ENCODE data around the gene SIPA1L3. TPM values are rescaled to one million over a fixed set of nuclear protein-coding genes. Genes with fewer than 3 reads are reported as not detected.

Gene SIPA1L3
- total and polyA plus RNA-seq, 2 of the 13 experiments (the other 11 are each of a cell fraction or from before 2014, with no cell fraction given) = 5.5 to 7.7 TPM

DNA sequence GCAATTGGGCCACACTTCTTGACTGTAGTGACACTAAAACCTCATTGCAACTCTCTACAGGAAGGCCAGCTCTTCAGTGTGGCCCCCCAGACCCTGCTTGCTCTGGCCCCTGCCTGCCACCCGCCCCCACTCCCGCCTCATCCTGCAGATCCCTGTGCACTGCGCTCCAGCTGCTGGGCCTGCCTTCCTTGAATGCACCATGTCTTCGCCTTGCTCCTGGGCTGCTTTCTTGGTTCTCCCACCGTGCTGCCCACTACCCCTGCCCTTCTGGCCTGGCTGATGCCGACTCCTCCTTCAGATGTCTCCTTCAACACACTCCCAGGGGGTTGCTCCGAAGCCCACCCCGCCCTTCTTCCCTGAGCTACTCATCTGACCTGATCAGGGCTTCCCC is 98.2 kb downstream of the SIPA1L3 start:
- no peaks in the 10 kb centered on the region; a peak in 1 of 5 replicates for H3K27me3 ChIP-seq (ENCODE audit: control insufficient read depth in 1 of 2, insufficient read depth in 2 of 2, low read length in 2 of 2)
- H3K27ac ChIP-seq (ENCODE audit: extremely low read length, insufficient read depth, low read length) = no peak overlapping the region
- no peak overlapping the region for H3K9ac ChIP-seq (ENCODE audit: insufficient read depth, low read depth, low read length)
- no TSS peak for BruUV-seq (replicated peaks)
- ATAC-seq (no peak), DNase-seq (ENCODE audit: low spot score) (no peak), FAIRE-seq (no peak)
- in situ Hi-C loops (cut with HindIII; ENCODE audit: extremely low pct_ligation_motif_present, low pct_unique_long_range_greater_than_20kb) = no loop called here
- CTCF ChIA-PET (ENCODE audit: low intra/inter-chr PET ratio, low total read pairs) = no interaction called here
- 0 out of 2 replicates have a peak, but pooled peaks cover 2% of the 10 kb centered on the region for H4K20me1 ChIP-seq (ENCODE audit: insufficient read depth, low read length)
- POLR2A ChIA-PET = interaction anchor here (1.5 kb wide), 1 partner anchor 98 kb away, joined by 5 read pairs; the partner anchor contains the start of gene SIPA1L3
- TF ChIP-seq TMF1 (CRISPR knock-in tag; IDR thresholded peaks at IDR 0.05; ENCODE audit: low read depth) = no peak
- TF ChIP-seq, protein P1, sequence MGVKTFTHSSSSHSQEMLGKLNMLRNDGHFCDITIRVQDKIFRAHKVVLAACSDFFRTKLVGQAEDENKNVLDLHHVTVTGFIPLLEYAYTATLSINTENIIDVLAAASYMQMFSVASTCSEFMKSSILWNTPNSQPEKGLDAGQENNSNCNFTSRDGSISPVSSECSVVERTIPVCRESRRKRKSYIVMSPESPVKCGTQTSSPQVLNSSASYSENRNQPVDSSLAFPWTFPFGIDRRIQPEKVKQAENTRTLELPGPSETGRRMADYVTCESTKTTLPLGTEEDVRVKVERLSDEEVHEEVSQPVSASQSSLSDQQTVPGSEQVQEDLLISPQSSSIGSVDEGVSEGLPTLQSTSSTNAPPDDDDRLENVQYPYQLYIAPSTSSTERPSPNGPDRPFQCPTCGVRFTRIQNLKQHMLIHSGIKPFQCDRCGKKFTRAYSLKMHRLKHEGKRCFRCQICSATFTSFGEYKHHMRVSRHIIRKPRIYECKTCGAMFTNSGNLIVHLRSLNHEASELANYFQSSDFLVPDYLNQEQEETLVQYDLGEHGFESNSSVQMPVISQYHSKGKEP (CRISPR knock-in tag; IDR thresholded peaks at IDR 0.05) = no peak
- TF ChIP-seq HOXA9 (CRISPR knock-in tag; IDR thresholded peaks at IDR 0.05; ENCODE audit: borderline replicate concordance) = no peak
- TF ChIP-seq ZSCAN21 (CRISPR knock-in tag; IDR thresholded peaks at IDR 0.05; ENCODE audit: borderline replicate concordance) = no peak
- no peak for TF ChIP-seq ZNF484 (CRISPR knock-in tag; IDR thresholded peaks at IDR 0.05; ENCODE audit: borderline replicate concordance, low read depth)
- 96% methylated on average over 8 of the region's 8 CpGs for WGBS (ENCODE audit: low lambda C conversion rate)
- no peak overlapping the region for H2AFZ ChIP-seq (ENCODE audit: low read length)
- H3K79me2 ChIP-seq (ENCODE audit: insufficient read depth, low read length) = peaks cover 5% of the 10 kb centered on the region
- H3K36me3 ChIP-seq (replicated peaks in 1 of 2; ENCODE audit: control insufficient read depth in 1 of 2, insufficient read depth in 2 of 2, low read length in 2 of 2) = no peaks in the 10 kb centered on the region
- intact Hi-C loops (cut with micrococcal nuclease; ENCODE audit: unreplicated experiment) = no loop called here
- H3K4me3 ChIP-seq (replicated peaks in 1 of 3; ENCODE audit: insufficient read depth in 1 of 3, low read depth in 2 of 3, low read length in 3 of 3) = no peak overlapping the region
- no peak overlapping the region for H3K4me2 ChIP-seq (ENCODE audit: low read depth, low read length)
- peaks cover 15% of the 10 kb centered on the region for H3K4me1 ChIP-seq (ENCODE audit: insufficient read depth, low read length)
- H3K9me3 ChIP-seq (ENCODE audit: low read length) = no peaks in the 10 kb centered on the region

DNA sequence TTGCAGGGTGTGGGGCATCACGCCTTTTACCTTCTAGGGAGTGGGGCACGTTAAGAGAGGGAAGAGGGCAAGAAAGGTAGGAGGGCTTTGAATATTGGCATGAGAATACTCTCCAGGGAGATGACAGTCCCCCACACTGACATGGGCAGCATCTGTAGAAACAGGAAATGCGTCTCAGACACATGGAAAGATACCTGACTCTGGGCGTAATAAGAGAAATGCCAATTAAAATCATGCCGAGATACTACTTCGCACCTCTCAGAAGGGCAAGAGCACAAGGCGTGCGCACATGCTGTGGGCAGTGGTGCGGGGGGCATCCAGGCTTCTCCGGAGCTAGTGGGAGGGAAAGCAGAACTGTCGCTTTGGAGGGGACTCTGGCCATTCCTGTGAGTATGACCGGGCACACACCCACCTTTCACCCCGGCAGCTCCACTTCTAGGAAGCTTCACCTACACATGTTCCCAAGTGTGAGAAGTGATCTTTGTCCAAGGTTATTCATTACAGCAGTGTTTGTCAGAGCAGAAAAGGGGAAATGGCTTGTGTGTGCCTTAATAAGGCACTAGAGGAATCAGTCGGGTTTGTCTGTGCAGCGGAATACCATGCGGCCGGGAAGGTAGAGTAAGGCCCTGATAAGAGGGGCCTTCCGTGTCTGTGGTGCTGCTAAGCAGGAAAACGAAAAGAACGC is 99.5 kb downstream of the SIPA1L3 start:
- 0 out of 6 replicates have a peak overlapping the region, but pooled peaks of 1 of the 3 experiments have one; percentile 28 for H3K4me3 ChIP-seq (replicated peaks in 1 of 3; ENCODE audit: insufficient read depth in 1 of 3, low read depth in 2 of 3, low read length in 3 of 3)
- H3K4me2 ChIP-seq (ENCODE audit: low read depth, low read length) = peak overlapping the region; percentile 34
- H2AFZ ChIP-seq (ENCODE audit: low read length) = no peak overlapping the region
- H3K9me3 ChIP-seq (ENCODE audit: low read length) = no peaks in the 10 kb centered on the region
- H4K20me1 ChIP-seq (ENCODE audit: insufficient read depth, low read length) = 0 out of 2 replicates have a peak, but pooled peaks cover 2% of the 10 kb centered on the region
- CTCF ChIA-PET (ENCODE audit: low intra/inter-chr PET ratio, low total read pairs) = no interaction called here
- peaks cover 5% of the 10 kb centered on the region for H3K79me2 ChIP-seq (ENCODE audit: insufficient read depth, low read length)
- no TSS peak for BruUV-seq (replicated peaks)
- ATAC-seq (peak; percentile 89), FAIRE-seq (peak; percentile 57), DNase-seq (ENCODE audit: low spot score) (peak; percentile 72)
- no peaks in the 10 kb centered on the region; a peak in 1 of 5 replicates for H3K27me3 ChIP-seq (ENCODE audit: control insufficient read depth in 1 of 2, insufficient read depth in 2 of 2, low read length in 2 of 2)
- intact Hi-C loops (cut with micrococcal nuclease; ENCODE audit: unreplicated experiment) (no loop called here), in situ Hi-C loops (cut with HindIII; ENCODE audit: extremely low pct_ligation_motif_present, low pct_unique_long_range_greater_than_20kb) (no loop called here)
- peak overlapping the region; percentile 45 for H3K27ac ChIP-seq (ENCODE audit: extremely low read length, insufficient read depth, low read length)
- 58% methylated on average over 13 of the region's 20 CpGs for WGBS (ENCODE audit: low lambda C conversion rate)
- H3K9ac ChIP-seq (ENCODE audit: insufficient read depth, low read depth, low read length) = no peak overlapping the region
- POLR2A ChIA-PET = no interaction called here
- no peaks in the 10 kb centered on the region for H3K36me3 ChIP-seq (replicated peaks in 1 of 2; ENCODE audit: control insufficient read depth in 1 of 2, insufficient read depth in 2 of 2, low read length in 2 of 2)
- H3K4me1 ChIP-seq (ENCODE audit: insufficient read depth, low read length) = peaks cover 15% of the 10 kb centered on the region
- TF ChIP-seq MAFK (conservative IDR thresholded peaks at IDR 0.05 in 1 of 2, IDR thresholded peaks at IDR 0.05 in 1 of 2; ENCODE audit: low read length in 2 of 2) (no peak), ZNF264 (CRISPR knock-in tag; IDR thresholded peaks at IDR 0.05) (no peak), ZNF605 (CRISPR knock-in tag; IDR thresholded peaks at IDR 0.05) (no peak)
- TF ChIP-seq, protein P2, sequence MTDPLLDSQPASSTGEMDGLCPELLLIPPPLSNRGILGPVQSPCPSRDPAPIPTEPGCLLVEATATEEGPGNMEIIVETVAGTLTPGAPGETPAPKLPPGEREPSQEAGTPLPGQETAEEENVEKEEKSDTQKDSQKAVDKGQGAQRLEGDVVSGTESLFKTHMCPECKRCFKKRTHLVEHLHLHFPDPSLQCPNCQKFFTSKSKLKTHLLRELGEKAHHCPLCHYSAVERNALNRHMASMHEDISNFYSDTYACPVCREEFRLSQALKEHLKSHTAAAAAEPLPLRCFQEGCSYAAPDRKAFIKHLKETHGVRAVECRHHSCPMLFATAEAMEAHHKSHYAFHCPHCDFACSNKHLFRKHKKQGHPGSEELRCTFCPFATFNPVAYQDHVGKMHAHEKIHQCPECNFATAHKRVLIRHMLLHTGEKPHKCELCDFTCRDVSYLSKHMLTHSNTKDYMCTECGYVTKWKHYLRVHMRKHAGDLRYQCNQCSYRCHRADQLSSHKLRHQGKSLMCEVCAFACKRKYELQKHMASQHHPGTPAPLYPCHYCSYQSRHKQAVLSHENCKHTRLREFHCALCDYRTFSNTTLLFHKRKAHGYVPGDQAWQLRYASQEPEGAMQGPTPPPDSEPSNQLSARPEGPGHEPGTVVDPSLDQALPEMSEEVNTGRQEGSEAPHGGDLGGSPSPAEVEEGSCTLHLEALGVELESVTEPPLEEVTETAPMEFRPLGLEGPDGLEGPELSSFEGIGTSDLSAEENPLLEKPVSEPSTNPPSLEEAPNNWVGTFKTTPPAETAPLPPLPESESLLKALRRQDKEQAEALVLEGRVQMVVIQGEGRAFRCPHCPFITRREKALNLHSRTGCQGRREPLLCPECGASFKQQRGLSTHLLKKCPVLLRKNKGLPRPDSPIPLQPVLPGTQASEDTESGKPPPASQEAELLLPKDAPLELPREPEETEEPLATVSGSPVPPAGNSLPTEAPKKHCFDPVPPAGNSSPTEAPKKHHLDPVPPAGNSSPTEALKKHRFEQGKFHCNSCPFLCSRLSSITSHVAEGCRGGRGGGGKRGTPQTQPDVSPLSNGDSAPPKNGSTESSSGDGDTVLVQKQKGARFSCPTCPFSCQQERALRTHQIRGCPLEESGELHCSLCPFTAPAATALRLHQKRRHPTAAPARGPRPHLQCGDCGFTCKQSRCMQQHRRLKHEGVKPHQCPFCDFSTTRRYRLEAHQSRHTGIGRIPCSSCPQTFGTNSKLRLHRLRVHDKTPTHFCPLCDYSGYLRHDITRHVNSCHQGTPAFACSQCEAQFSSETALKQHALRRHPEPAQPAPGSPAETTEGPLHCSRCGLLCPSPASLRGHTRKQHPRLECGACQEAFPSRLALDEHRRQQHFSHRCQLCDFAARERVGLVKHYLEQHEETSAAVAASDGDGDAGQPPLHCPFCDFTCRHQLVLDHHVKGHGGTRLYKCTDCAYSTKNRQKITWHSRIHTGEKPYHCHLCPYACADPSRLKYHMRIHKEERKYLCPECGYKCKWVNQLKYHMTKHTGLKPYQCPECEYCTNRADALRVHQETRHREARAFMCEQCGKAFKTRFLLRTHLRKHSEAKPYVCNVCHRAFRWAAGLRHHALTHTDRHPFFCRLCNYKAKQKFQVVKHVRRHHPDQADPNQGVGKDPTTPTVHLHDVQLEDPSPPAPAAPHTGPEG (CRISPR knock-in tag; IDR thresholded peaks at IDR 0.05) = no peak
